ENCODE measurements around the gene VTN.

- TF ChIP-seq POLR2A (IDR thresholded peaks at IDR 0.05) (no peak), CTCF (IDR thresholded peaks at IDR 0.05) (no peak)
Measured at GRCh38 chr17:28413804-28414203, 43.7 kb upstream of the VTN start.

All from vagina (tissue), 2 donors.